HepG2 (cell line): ENCODE data around the gene PGAP1. TPM values are rescaled to one million over a fixed set of nuclear protein-coding genes. Genes with fewer than 3 reads are reported as not detected.

ENCODE experiments used
- GATAD2A ChIP-seq: IDR thresholded peaks from 2 replicates; pipeline ENCODE4 v1.6.1; 2016
- GLMP ChIP-seq: sonication (generic); formaldehyde crosslinking; IDR thresholded peaks from 2 replicates; pipeline ENCODE4 v1.9.0; 2021; ENCODE audit warnings: missing genetic modification reagents, mild to moderate bottlenecking, borderline replicate concordance
- HDAC1 ChIP-seq: sonication (generic); formaldehyde crosslinking; IDR thresholded peaks from 2 replicates; pipeline ENCODE4 v1.5.1; 2020; ENCODE audit warnings: mild to moderate bottlenecking, missing genetic modification reagents
- HNF1A ChIP-seq, 2 experiments: sonication (generic) in 1 of 2; formaldehyde crosslinking in 1 of 2; IDR thresholded peaks; 2 replicates each; pipeline versions ENCODE4 v1.4.0 to v1.6.1; 2016 to 2020; ENCODE audit warnings: borderline replicate concordance in 1 of 2, low read depth in 1 of 2, mild to moderate bottlenecking in 1 of 2, missing genetic modification reagents in 1 of 2
- HNF4A ChIP-seq: sonication (generic); formaldehyde crosslinking; IDR thresholded peaks from 2 replicates; pipeline ENCODE4 v1.4.0; 2020; ENCODE audit warnings: missing genetic modification reagents
- KDM2A ChIP-seq: sonication (generic); formaldehyde crosslinking; IDR thresholded peaks from 2 replicates; pipeline ENCODE4 v1.4.0; 2020; ENCODE audit warnings: low read depth, missing genetic modification reagents, borderline replicate concordance
- MLXIP ChIP-seq: sonication (generic); formaldehyde crosslinking; IDR thresholded peaks from 2 replicates; pipeline ENCODE4 v1.9.0; 2021; ENCODE audit warnings: missing genetic modification reagents, borderline replicate concordance
- MTF2 ChIP-seq: sonication (generic); formaldehyde crosslinking; IDR thresholded peaks from 2 replicates; pipeline ENCODE4 v1.5.0; 2020; ENCODE audit warnings: missing genetic modification reagents, borderline replicate concordance
- NFKBIZ ChIP-seq: IDR thresholded peaks from 2 replicates; pipeline ENCODE4 v1.6.1; 2018; ENCODE audit warnings: missing genetic modification reagents, missing compliant biosample characterization
- WIZ ChIP-seq: sonication (generic); formaldehyde crosslinking; IDR thresholded peaks from 2 replicates; pipeline ENCODE4 v1.5.1; 2020; ENCODE audit warnings: mild to moderate bottlenecking, missing genetic modification reagents
- ZBTB4 ChIP-seq: sonication (generic); formaldehyde crosslinking; IDR thresholded peaks from 2 replicates; pipeline ENCODE4 v1.4.0; 2020; ENCODE audit warnings: missing genetic modification reagents, mild to moderate bottlenecking, borderline replicate concordance
- ZC3H4 ChIP-seq: sonication (generic); formaldehyde crosslinking; IDR thresholded peaks from 2 replicates; pipeline ENCODE4 v1.4.0; 2020; ENCODE audit warnings: missing genetic modification reagents, borderline replicate concordance
- ZNF263 ChIP-seq: sonication (generic); formaldehyde crosslinking; IDR thresholded peaks from 2 replicates; pipeline ENCODE4 v1.4.0; 2020; ENCODE audit warnings: missing genetic modification reagents
- ZNF549 ChIP-seq: sonication (generic); formaldehyde crosslinking; IDR thresholded peaks from 2 replicates; pipeline ENCODE4 v1.5.0; 2020; ENCODE audit warnings: missing genetic modification reagents
- ZNF557 ChIP-seq: sonication (generic); formaldehyde crosslinking; IDR thresholded peaks from 2 replicates; pipeline ENCODE4 v1.4.0; 2020; ENCODE audit warnings: missing genetic modification reagents
- ZNF7 ChIP-seq: IDR thresholded peaks from 2 replicates; pipeline ENCODE4 v1.6.1; 2016; ENCODE audit warnings: missing biosample characterization, missing genetic modification reagents
- ZNF777 ChIP-seq: sonication (generic); formaldehyde crosslinking; IDR thresholded peaks from 2 replicates; pipeline ENCODE4 v1.4.0; 2020; ENCODE audit warnings: missing genetic modification reagents
- polyA plus RNA-seq, 8 experiments: library from polyadenylated mRNA; depleted of rRNA in 3 of 8; stranded (reverse) in 7 of 8; unstranded in 1 of 8; fragments of >200 nt; fragmentation: Illumina TruSeq in 4 of 8; extraction: Trizol in 4 of 8; gene quantifications; 2 replicates each; pipeline versions ENCODE4 v1.2.1 to v1.2.3, GENCODE V29; 2011 to 2016; ENCODE audit warnings: low read depth in 4 of 8, missing spikeins in 1 of 8, mixed read lengths in 1 of 8; ENCODE audit not compliant: insufficient read depth in 1 of 8
- total RNA-seq, 5 experiments: library from RNA; depleted of rRNA; stranded (reverse); fragments of >200 nt; fragmentation: Illumina TruSeq; extraction: Trizol; gene quantifications; 2 replicates each; pipeline ENCODE4 v1.2.3, GENCODE V29; 2016; ENCODE audit warnings: low read depth in 1 of 5

The PGAP1 gene
- total and polyA plus RNA-seq, 2 of the 13 experiments (the other 11 are each of a cell fraction or from before 2014, with no cell fraction given): 4.1 to 6.4 TPM

GRCh38 chr2:196926562-196927375, at the start of gene PGAP1 (continued):
- no peak for TF ChIP-seq ZBTB4 (CRISPR knock-in tag)
- peak; percentile 78 for TF ChIP-seq ZNF263 (CRISPR knock-in tag)
- TF ChIP-seq HNF1A (IDR thresholded peaks at IDR 0.05; ENCODE audit: low read depth): no peak
- peak; percentile 59; the same call in 1 of the 2 replicates for TF ChIP-seq HNF1A (CRISPR knock-in tag; IDR thresholded peaks at IDR 0.05; ENCODE audit: borderline replicate concordance)
- no peak for TF ChIP-seq MLXIP (CRISPR knock-in tag)
- TF ChIP-seq ZNF557 (CRISPR knock-in tag): 0 out of 2 replicates have a peak, but pooled peaks have one; percentile 13
- peak; percentile 76 for TF ChIP-seq KDM2A
- peak; percentile 75 for TF ChIP-seq HNF4A (CRISPR knock-in tag)
- peak; percentile 73 for TF ChIP-seq HDAC1 (CRISPR knock-in tag)
- TF ChIP-seq ZC3H4 (CRISPR knock-in tag): no peak
- peak; percentile 74 for TF ChIP-seq ZNF777 (CRISPR knock-in tag)
- TF ChIP-seq GLMP (CRISPR knock-in tag): no peak
- peak; percentile 55; the same call in 1 of the 2 replicates for TF ChIP-seq GATAD2A (CRISPR knock-in tag)
- TF ChIP-seq NFKBIZ (CRISPR knock-in tag): peak; percentile 32; the same call in 1 of the 2 replicates
- no peak for TF ChIP-seq ZNF549
- no peak for TF ChIP-seq ZNF7
- 0 out of 2 replicates have a peak, but pooled peaks have one; percentile 15 for TF ChIP-seq WIZ
- TF ChIP-seq MTF2 (CRISPR knock-in tag): no peak
